HEK293 (cell line): Measurements from ENCODE around the gene COL19A1.

Experiments
- GFI1B ChIP-seq: fragments of 450-650 bp; formaldehyde crosslinking; IDR thresholded peaks from 2 replicates; pipeline ENCODE4 v1.5.1; 2016; ENCODE audit warnings: missing biosample characterization, missing genetic modification characterization
- ZNF133 ChIP-seq: fragments of 450-650 bp; formaldehyde crosslinking; IDR thresholded peaks from 2 replicates; pipeline ENCODE4 v1.5.1; 2016; ENCODE audit warnings: missing biosample characterization, missing genetic modification characterization
- ZNF214 ChIP-seq: fragments of 450-650 bp; formaldehyde crosslinking; IDR thresholded peaks from 2 replicates; pipeline ENCODE4 v1.5.1; 2017; ENCODE audit warnings: missing biosample characterization, mild to moderate bottlenecking, missing genetic modification characterization, borderline replicate concordance
- ZNF274 ChIP-seq, 2 experiments: fragments of 200-500 bp in 1 of 2; fragments of 450-650 bp in 1 of 2; sonication (Bioruptor generic) in 1 of 2; formaldehyde crosslinking in 1 of 2; IDR thresholded peaks; 2 replicates each; pipeline versions ENCODE4 v1.5.1 to v1.6.1; 2014 to 2016; ENCODE audit warnings: borderline replicate concordance in 1 of 2, inconsistent platforms in 1 of 2, low read length in 1 of 2, missing biosample characterization in 1 of 2, missing genetic modification characterization in 1 of 2
- ZNF341 ChIP-seq: fragments of 450-650 bp; formaldehyde crosslinking; IDR thresholded peaks from 2 replicates; pipeline ENCODE4; 2016; ENCODE audit warnings: low read depth, missing biosample characterization, missing genetic modification characterization
- ZNF561 ChIP-seq: fragments of 450-650 bp; IDR thresholded peaks from 2 replicates; pipeline ENCODE4 v1.5.1; 2018; ENCODE audit warnings: missing biosample characterization, missing genetic modification characterization, borderline replicate concordance
- ZXDB ChIP-seq: fragments of 450-650 bp; formaldehyde crosslinking; IDR thresholded peaks from 2 replicates; pipeline ENCODE4 v1.5.1; 2016; ENCODE audit warnings: missing biosample characterization, missing genetic modification characterization
- TF ChIP-seq, protein P1 (sequence below): fragments of 450-650 bp; formaldehyde crosslinking; IDR thresholded peaks from 2 replicates; pipeline ENCODE4 v1.5.1; 2016; ENCODE audit warnings: missing biosample characterization, missing genetic modification characterization
- TF ChIP-seq, protein P2 (sequence below): fragments of 450-650 bp; formaldehyde crosslinking; IDR thresholded peaks from 2 replicates; pipeline ENCODE4 v1.5.1; 2016; ENCODE audit warnings: missing biosample characterization, missing genetic modification characterization
- TF ChIP-seq, protein P3 (sequence below): fragments of 450-650 bp; formaldehyde crosslinking; IDR thresholded peaks from 2 replicates; pipeline ENCODE4 v1.5.1; 2016; ENCODE audit warnings: missing biosample characterization, missing genetic modification characterization
- TF ChIP-seq, protein P4 (sequence below): fragments of 450-650 bp; formaldehyde crosslinking; IDR thresholded peaks from 2 replicates; pipeline ENCODE4 v1.5.1; 2016; ENCODE audit warnings: missing biosample characterization, missing genetic modification characterization
- TF ChIP-seq, protein P5 (sequence below): sonication (generic); formaldehyde crosslinking; IDR thresholded peaks from 2 replicates; pipeline ENCODE4 v1.8.1; 2022; ENCODE audit warnings: mild to moderate bottlenecking, moderate library complexity, missing genetic modification reagents
- TF ChIP-seq, protein P6 (sequence below): fragments of 450-650 bp; formaldehyde crosslinking; IDR thresholded peaks from 2 replicates; pipeline ENCODE4 v1.5.1; 2016; ENCODE audit warnings: missing biosample characterization, missing genetic modification characterization, low read depth

DNA sequence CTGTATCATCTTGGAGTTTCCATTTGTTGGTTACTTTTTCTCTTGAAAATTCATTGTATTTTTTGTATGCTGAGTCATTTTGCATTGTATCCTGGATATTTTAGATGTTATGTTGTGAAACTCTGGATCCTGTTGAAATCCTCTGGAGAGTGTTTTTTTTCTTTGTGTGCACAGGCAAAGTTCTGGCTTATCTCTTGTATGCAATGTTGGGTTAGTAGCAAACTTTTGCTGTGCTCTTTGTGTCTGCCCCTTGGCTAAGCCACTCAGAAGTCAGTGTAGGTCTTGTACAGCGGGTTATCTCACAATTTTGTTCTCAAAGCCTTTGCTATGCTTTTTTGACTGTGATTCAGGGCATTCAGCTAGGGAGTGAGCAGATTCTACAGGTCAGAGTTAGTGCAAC, 40.5 kb upstream of the COL19A1 start:
- TF ChIP-seq ZNF214 (no peak), ZNF341 (no peak), ZXDB (tag by site-specific recombination) (no peak), GFI1B (tag by site-specific recombination) (no peak), ZNF274 (IDR thresholded peaks at IDR 0.05; ENCODE audit: low read length) (no peak), ZNF274 (tag by site-specific recombination; IDR thresholded peaks at IDR 0.05; ENCODE audit: borderline replicate concordance) (no peak), ZNF133 (tag by site-specific recombination) (no peak), ZNF561 (tag by site-specific recombination) (no peak)
- TF ChIP-seq, protein P1, sequence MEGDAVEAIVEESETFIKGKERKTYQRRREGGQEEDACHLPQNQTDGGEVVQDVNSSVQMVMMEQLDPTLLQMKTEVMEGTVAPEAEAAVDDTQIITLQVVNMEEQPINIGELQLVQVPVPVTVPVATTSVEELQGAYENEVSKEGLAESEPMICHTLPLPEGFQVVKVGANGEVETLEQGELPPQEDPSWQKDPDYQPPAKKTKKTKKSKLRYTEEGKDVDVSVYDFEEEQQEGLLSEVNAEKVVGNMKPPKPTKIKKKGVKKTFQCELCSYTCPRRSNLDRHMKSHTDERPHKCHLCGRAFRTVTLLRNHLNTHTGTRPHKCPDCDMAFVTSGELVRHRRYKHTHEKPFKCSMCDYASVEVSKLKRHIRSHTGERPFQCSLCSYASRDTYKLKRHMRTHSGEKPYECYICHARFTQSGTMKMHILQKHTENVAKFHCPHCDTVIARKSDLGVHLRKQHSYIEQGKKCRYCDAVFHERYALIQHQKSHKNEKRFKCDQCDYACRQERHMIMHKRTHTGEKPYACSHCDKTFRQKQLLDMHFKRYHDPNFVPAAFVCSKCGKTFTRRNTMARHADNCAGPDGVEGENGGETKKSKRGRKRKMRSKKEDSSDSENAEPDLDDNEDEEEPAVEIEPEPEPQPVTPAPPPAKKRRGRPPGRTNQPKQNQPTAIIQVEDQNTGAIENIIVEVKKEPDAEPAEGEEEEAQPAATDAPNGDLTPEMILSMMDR = no peak
- TF ChIP-seq, protein P2, sequence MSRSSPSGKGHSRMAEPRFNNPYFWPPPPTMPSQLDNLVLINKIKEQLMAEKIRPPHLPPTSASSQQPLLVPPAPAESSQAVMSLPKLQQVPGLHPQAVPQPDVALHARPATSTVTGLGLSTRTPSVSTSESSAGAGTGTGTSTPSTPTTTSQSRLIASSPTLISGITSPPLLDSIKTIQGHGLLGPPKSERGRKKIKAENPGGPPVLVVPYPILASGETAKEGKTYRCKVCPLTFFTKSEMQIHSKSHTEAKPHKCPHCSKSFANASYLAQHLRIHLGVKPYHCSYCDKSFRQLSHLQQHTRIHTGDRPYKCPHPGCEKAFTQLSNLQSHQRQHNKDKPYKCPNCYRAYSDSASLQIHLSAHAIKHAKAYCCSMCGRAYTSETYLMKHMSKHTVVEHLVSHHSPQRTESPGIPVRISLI = no peak
- TF ChIP-seq, protein P3, sequence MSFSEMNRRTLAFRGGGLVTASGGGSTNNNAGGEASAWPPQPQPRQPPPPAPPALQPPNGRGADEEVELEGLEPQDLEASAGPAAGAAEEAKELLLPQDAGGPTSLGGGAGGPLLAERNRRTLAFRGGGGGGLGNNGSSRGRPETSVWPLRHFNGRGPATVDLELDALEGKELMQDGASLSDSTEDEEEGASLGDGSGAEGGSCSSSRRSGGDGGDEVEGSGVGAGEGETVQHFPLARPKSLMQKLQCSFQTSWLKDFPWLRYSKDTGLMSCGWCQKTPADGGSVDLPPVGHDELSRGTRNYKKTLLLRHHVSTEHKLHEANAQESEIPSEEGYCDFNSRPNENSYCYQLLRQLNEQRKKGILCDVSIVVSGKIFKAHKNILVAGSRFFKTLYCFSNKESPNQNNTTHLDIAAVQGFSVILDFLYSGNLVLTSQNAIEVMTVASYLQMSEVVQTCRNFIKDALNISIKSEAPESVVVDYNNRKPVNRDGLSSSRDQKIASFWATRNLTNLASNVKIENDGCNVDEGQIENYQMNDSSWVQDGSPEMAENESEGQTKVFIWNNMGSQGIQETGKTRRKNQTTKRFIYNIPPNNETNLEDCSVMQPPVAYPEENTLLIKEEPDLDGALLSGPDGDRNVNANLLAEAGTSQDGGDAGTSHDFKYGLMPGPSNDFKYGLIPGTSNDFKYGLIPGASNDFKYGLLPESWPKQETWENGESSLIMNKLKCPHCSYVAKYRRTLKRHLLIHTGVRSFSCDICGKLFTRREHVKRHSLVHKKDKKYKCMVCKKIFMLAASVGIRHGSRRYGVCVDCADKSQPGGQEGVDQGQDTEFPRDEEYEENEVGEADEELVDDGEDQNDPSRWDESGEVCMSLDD (tag by site-specific recombination) = no peak
- TF ChIP-seq, protein P4, sequence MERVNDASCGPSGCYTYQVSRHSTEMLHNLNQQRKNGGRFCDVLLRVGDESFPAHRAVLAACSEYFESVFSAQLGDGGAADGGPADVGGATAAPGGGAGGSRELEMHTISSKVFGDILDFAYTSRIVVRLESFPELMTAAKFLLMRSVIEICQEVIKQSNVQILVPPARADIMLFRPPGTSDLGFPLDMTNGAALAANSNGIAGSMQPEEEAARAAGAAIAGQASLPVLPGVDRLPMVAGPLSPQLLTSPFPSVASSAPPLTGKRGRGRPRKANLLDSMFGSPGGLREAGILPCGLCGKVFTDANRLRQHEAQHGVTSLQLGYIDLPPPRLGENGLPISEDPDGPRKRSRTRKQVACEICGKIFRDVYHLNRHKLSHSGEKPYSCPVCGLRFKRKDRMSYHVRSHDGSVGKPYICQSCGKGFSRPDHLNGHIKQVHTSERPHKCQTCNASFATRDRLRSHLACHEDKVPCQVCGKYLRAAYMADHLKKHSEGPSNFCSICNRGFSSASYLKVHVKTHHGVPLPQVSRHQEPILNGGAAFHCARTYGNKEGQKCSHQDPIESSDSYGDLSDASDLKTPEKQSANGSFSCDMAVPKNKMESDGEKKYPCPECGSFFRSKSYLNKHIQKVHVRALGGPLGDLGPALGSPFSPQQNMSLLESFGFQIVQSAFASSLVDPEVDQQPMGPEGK (tag by site-specific recombination) = no peak
- TF ChIP-seq, protein P5, sequence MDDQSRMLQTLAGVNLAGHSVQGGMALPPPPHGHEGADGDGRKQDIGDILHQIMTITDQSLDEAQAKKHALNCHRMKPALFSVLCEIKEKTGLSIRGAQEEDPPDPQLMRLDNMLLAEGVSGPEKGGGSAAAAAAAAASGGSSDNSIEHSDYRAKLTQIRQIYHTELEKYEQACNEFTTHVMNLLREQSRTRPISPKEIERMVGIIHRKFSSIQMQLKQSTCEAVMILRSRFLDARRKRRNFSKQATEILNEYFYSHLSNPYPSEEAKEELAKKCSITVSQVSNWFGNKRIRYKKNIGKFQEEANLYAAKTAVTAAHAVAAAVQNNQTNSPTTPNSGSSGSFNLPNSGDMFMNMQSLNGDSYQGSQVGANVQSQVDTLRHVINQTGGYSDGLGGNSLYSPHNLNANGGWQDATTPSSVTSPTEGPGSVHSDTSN = no peak
- TF ChIP-seq, protein P6, sequence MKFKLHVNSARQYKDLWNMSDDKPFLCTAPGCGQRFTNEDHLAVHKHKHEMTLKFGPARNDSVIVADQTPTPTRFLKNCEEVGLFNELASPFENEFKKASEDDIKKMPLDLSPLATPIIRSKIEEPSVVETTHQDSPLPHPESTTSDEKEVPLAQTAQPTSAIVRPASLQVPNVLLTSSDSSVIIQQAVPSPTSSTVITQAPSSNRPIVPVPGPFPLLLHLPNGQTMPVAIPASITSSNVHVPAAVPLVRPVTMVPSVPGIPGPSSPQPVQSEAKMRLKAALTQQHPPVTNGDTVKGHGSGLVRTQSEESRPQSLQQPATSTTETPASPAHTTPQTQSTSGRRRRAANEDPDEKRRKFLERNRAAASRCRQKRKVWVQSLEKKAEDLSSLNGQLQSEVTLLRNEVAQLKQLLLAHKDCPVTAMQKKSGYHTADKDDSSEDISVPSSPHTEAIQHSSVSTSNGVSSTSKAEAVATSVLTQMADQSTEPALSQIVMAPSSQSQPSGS (tag by site-specific recombination) = no peak
